K562 (cell line): ENCODE measurements around the gene MARS1. TPM values are rescaled to one million over a fixed set of nuclear protein-coding genes. Genes with fewer than 3 reads are reported as not detected.

Experiments
- BACH1 ChIP-seq: fragments of 200-800 bp; sonication (Bioruptor generic); IDR thresholded peaks from 2 replicates; pipeline ENCODE4 v1.6.1; 2016; ENCODE audit warnings: missing genetic modification characterization, missing compliant biosample characterization
- CBX1 ChIP-seq: sonication (generic); IDR thresholded peaks from 2 replicates; pipeline ENCODE4 v1.6.1; 2016; ENCODE audit warnings: antibody characterized with exemption, low read depth, mild to moderate bottlenecking
- EGR1 ChIP-seq: fragments of 450-650 bp; conservative IDR thresholded peaks from 2 replicates; pipeline ENCODE4 v1.6.1; 2017; ENCODE audit warnings: mild to moderate bottlenecking
- ETV1 ChIP-seq: fragments of 450-650 bp; conservative IDR thresholded peaks from 2 replicates; pipeline ENCODE4 v1.6.1; 2016; ENCODE audit warnings: missing genetic modification characterization, control low read depth, low read depth, missing compliant biosample characterization
- FOXA1 ChIP-seq: fragments of 450-650 bp; IDR thresholded peaks from 2 replicates; pipeline ENCODE4 v1.6.1; 2016; ENCODE audit warnings: mild to moderate bottlenecking, borderline replicate concordance
- HDGF ChIP-seq: fragments of 450-650 bp; IDR thresholded peaks from 2 replicates; pipeline ENCODE4 v1.6.1; 2016
- MAFG ChIP-seq: fragments of 450-650 bp; conservative IDR thresholded peaks from 2 replicates; pipeline ENCODE4 v1.6.1; 2016; ENCODE audit warnings: missing genetic modification characterization, missing compliant biosample characterization
- MCM7 ChIP-seq, 2 experiments: fragments of 450-650 bp; IDR thresholded peaks; 2 replicates each; pipeline ENCODE4 v1.6.1; 2016 to 2018
- MTA3 ChIP-seq: fragments of 450-650 bp; formaldehyde crosslinking; IDR thresholded peaks from 2 replicates; pipeline ENCODE4 v1.6.1; 2017; ENCODE audit warnings: mild to moderate bottlenecking, borderline replicate concordance
- NUFIP1 ChIP-seq: fragments of 450-650 bp; IDR thresholded peaks from 2 replicates; pipeline ENCODE4 v1.6.1; 2018; ENCODE audit not compliant: partially characterized antibody
- PCBP1 ChIP-seq: fragments of 200-400 bp; formaldehyde crosslinking; IDR thresholded peaks from 2 replicates; pipeline ENCODE4 v1.6.1; 2018; ENCODE audit warnings: mild to moderate bottlenecking, low read depth, low read length; ENCODE audit not compliant: poor library complexity, severe bottlenecking
- SIN3A ChIP-seq, 2 experiments: fragments of 150-350 bp in 1 of 2; IDR thresholded peaks; 2 replicates each; pipeline ENCODE4 v1.6.1; 2011 to 2016; ENCODE audit warnings: borderline replicate concordance in 2 of 2, low read depth in 2 of 2, low read length in 2 of 2, mild to moderate bottlenecking in 2 of 2, moderate library complexity in 2 of 2; ENCODE audit not compliant: control insufficient read depth in 1 of 2
- STAT5A ChIP-seq: IDR thresholded peaks from 2 replicates; pipeline ENCODE4 v1.6.1; 2012; ENCODE audit warnings: low read length, inconsistent platforms, borderline replicate concordance
- ZFP1 ChIP-seq: fragments of 450-650 bp; formaldehyde crosslinking; IDR thresholded peaks from 2 replicates; pipeline ENCODE4 v1.4.0; 2020; ENCODE audit warnings: mild to moderate bottlenecking, mixed read lengths
- ZNF77 ChIP-seq: fragments of 250-450 bp; sonication (Bioruptor Pico); IDR thresholded peaks from 2 replicates; pipeline ENCODE4 v1.5.0; 2020
- polyA plus RNA-seq, 8 experiments: library from polyadenylated mRNA; depleted of rRNA in 4 of 8; stranded (reverse) in 5 of 8; unstranded in 3 of 8; fragments of >200 nt; fragmentation: Nextera tagmentation in 2 of 8; fragmentation: Illumina TruSeq in 1 of 8; extraction: Ambion mirVana in 2 of 8; extraction: Trizol in 1 of 8; gene quantifications; 2 replicates each; pipeline versions ENCODE4 v1.2.1 to v1.2.3, GENCODE V29; 2011 to 2014; ENCODE audit warnings: inconsistent platforms in 1 of 8, missing spikeins in 1 of 8
- total RNA-seq, 7 experiments: library from RNA; depleted of rRNA in 6 of 7; stranded (reverse); fragments of >200 nt in 6 of 7; fragmentation: Illumina TruSeq in 2 of 7; extraction: Trizol in 2 of 7; gene quantifications; 2 replicates each; pipeline versions ENCODE4 v1.2.1 to v1.2.3, GENCODE V29; 2011 to 2021; ENCODE audit warnings: low replicate concordance in 1 of 7
- TF ChIP-seq, protein P1 (sequence below): sonication (generic); formaldehyde crosslinking; IDR thresholded peaks from 2 replicates; pipeline ENCODE4 v1.8.0; 2022; ENCODE audit warnings: mild to moderate bottlenecking, missing genetic modification reagents, borderline replicate concordance
- TF ChIP-seq, protein P2 (sequence below): sonication (generic); formaldehyde crosslinking; IDR thresholded peaks from 2 replicates; pipeline ENCODE4 v1.8.0; 2022; ENCODE audit warnings: mild to moderate bottlenecking, missing genetic modification reagents
- TF ChIP-seq, protein P3 (sequence below): fragments of 450-650 bp; IDR thresholded peaks from 2 replicates; pipeline ENCODE4 v1.6.1; 2016; ENCODE audit warnings: mild to moderate bottlenecking
- TF ChIP-seq, protein P4 (sequence below), 2 experiments: fragments of 450-650 bp in 1 of 2; sonication (generic) in 1 of 2; formaldehyde crosslinking in 1 of 2; IDR thresholded peaks in 1 of 2; conservative IDR thresholded peaks in 1 of 2; 2 replicates each; pipeline versions ENCODE4 v1.6.1 to v1.8.1; 2016 to 2023; ENCODE audit warnings: mild to moderate bottlenecking in 2 of 2, moderate library complexity in 2 of 2, inconsistent platforms in 1 of 2, missing genetic modification reagents in 1 of 2
- TF ChIP-seq, protein P5 (sequence below): fragments of 250-450 bp; sonication (Bioruptor Pico); IDR thresholded peaks from 2 replicates; pipeline ENCODE4 v1.9.0; 2021; ENCODE audit warnings: mild to moderate bottlenecking
- TF ChIP-seq, protein P6 (sequence below): sonication (generic); formaldehyde crosslinking; IDR thresholded peaks from 2 replicates; pipeline ENCODE4 v1.8.1; 2023; ENCODE audit warnings: mild to moderate bottlenecking, missing genetic modification reagents

The MARS1 gene
- total and polyA plus RNA-seq, 9 of the 15 experiments (the other 6 are each of a cell fraction or from before 2014, with no cell fraction given), result 117 to 382 (median 220) TPM

DNA sequence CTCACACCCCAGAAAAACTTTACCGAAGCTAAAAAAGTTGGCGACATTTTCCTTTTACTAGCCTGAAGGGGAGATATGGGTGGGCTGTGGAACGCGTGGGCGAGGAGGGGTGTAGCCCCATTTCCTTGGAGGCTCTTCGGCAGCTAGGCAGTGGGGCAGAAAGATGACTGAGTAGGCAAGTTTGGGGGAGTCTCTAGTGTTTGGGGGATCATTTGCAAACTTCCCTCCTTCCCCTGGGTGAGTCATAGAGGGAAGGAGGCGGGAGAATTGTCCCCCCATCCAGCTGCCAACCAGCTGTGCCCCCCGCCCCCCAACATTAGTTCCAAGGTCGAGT is 26.0 kb upstream of the MARS1 start (continued):
- TF ChIP-seq, protein P1, sequence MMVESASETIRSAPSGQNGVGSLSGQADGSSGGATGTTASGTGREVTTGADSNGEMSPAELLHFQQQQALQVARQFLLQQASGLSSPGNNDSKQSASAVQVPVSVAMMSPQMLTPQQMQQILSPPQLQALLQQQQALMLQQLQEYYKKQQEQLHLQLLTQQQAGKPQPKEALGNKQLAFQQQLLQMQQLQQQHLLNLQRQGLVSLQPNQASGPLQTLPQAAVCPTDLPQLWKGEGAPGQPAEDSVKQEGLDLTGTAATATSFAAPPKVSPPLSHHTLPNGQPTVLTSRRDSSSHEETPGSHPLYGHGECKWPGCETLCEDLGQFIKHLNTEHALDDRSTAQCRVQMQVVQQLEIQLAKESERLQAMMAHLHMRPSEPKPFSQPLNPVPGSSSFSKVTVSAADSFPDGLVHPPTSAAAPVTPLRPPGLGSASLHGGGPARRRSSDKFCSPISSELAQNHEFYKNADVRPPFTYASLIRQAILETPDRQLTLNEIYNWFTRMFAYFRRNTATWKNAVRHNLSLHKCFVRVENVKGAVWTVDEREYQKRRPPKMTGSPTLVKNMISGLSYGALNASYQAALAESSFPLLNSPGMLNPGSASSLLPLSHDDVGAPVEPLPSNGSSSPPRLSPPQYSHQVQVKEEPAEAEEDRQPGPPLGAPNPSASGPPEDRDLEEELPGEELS (CRISPR knock-in tag), result no peak
- TF ChIP-seq MTA3, result no peak
- TF ChIP-seq EGR1, result peak; percentile 89
- no peak for TF ChIP-seq NUFIP1
- TF ChIP-seq MCM7 (IDR thresholded peaks at IDR 0.05), result no peak
- no peak for TF ChIP-seq ZFP1 (CRISPR knock-in tag)
- TF ChIP-seq CBX1, result no peak
- TF ChIP-seq ETV1 (tag), result no peak
- no peak for TF ChIP-seq BACH1
- no peak for TF ChIP-seq FOXA1
- TF ChIP-seq, protein P2, sequence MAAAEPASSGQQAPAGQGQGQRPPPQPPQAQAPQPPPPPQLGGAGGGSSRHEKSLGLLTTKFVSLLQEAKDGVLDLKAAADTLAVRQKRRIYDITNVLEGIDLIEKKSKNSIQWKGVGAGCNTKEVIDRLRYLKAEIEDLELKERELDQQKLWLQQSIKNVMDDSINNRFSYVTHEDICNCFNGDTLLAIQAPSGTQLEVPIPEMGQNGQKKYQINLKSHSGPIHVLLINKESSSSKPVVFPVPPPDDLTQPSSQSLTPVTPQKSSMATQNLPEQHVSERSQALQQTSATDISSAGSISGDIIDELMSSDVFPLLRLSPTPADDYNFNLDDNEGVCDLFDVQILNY (CRISPR knock-in tag), result no peak
- TF ChIP-seq, protein P3, sequence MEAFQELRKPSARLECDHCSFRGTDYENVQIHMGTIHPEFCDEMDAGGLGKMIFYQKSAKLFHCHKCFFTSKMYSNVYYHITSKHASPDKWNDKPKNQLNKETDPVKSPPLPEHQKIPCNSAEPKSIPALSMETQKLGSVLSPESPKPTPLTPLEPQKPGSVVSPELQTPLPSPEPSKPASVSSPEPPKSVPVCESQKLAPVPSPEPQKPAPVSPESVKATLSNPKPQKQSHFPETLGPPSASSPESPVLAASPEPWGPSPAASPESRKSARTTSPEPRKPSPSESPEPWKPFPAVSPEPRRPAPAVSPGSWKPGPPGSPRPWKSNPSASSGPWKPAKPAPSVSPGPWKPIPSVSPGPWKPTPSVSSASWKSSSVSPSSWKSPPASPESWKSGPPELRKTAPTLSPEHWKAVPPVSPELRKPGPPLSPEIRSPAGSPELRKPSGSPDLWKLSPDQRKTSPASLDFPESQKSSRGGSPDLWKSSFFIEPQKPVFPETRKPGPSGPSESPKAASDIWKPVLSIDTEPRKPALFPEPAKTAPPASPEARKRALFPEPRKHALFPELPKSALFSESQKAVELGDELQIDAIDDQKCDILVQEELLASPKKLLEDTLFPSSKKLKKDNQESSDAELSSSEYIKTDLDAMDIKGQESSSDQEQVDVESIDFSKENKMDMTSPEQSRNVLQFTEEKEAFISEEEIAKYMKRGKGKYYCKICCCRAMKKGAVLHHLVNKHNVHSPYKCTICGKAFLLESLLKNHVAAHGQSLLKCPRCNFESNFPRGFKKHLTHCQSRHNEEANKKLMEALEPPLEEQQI, result no peak
- TF ChIP-seq, protein P4, sequence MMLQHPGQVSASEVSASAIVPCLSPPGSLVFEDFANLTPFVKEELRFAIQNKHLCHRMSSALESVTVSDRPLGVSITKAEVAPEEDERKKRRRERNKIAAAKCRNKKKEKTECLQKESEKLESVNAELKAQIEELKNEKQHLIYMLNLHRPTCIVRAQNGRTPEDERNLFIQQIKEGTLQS (IDR thresholded peaks at IDR 0.05), result peak; percentile 68
- TF ChIP-seq, protein P4 (CRISPR knock-in tag; conservative IDR thresholded peaks at IDR 0.05), result no peak
- TF ChIP-seq, protein P5, sequence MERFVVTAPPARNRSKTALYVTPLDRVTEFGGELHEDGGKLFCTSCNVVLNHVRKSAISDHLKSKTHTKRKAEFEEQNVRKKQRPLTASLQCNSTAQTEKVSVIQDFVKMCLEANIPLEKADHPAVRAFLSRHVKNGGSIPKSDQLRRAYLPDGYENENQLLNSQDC (CRISPR knock-in tag), result no peak
- TF ChIP-seq PCBP1, result peak; percentile 13
- TF ChIP-seq MAFG (tag), result no peak
- no peak for TF ChIP-seq SIN3A (IDR thresholded peaks at IDR 0.05; ENCODE audit: borderline replicate concordance in 2 of 2, control insufficient read depth in 1 of 2, low read depth in 2 of 2, low read length in 2 of 2)
- TF ChIP-seq STAT5A, result no peak
- TF ChIP-seq, protein P6, sequence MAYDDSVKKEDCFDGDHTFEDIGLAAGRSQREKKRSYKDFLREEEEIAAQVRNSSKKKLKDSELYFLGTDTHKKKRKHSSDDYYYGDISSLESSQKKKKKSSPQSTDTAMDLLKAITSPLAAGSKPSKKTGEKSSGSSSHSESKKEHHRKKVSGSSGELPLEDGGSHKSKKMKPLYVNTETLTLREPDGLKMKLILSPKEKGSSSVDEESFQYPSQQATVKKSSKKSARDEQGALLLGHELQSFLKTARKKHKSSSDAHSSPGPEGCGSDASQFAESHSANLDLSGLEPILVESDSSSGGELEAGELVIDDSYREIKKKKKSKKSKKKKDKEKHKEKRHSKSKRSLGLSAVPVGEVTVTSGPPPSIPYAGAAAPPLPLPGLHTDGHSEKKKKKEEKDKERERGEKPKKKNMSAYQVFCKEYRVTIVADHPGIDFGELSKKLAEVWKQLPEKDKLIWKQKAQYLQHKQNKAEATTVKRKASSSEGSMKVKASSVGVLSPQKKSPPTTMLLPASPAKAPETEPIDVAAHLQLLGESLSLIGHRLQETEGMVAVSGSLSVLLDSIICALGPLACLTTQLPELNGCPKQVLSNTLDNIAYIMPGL (CRISPR knock-in tag), result no peak
- TF ChIP-seq HDGF, result no peak
- TF ChIP-seq ZNF77 (CRISPR knock-in tag), result no peak
